GM19239 (cell line): ENCODE data around the gene AKAP13.

Experiments used
- DNase-seq: peaks from one replicate; pipeline ENCODE4 v3.0.0; 2011; ENCODE audit warnings: low spot score; ENCODE audit not compliant: insufficient read length
- FAIRE-seq: peaks from 2 replicates; lab custom pipeline; 2011; peaks lifted over from hg19 to GRCh38; lab: Jason Lieb, UNC

The AKAP13 gene

GRCh38 chr15:85550283-85550682 is 169.9 kb downstream of the AKAP13 start:
- DNase-seq, result no peak
- FAIRE-seq, result no peak

GRCh38 chr15:85551221-85551832 is 170.9 kb downstream of the AKAP13 start:
- no peak for FAIRE-seq

DNA sequence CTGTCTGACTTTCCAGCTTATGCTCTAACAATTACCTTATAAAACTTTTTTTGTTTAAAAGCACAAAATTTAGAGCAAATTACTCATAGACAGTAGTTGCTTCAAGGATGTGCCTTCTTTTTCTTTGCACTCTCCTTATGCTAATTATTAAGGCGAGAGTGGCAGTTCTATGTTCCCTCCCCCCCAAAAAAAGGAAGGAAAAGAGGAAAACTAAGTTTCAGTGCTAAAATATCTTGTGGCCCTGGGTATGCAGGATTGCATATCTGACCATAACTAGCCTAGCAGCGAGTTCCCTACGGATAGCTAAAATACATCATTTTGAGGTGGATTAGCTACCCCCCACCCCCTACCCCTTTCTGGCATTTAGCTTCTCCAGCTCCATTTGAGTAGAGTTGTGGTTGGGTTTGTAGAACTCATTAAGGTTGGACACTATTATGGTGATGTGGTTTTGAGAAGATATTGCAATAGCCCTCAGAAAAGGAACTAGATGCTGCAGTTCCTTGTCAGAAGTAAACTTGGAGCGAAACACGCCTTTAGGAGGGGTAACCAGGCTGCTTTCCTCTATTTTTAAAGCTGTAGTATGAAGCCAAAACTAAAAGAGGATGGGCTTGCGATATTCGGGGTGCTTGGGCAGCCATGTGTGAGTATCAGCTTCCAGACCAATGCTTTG is 174.6 kb downstream of the AKAP13 start:
- peak; percentile 96 for FAIRE-seq
- no peak for DNase-seq

More at GRCh38 chr15:85551221-85551832, 170.9 kb downstream of the AKAP13 start:
- DNase-seq, result no peak

DNA sequence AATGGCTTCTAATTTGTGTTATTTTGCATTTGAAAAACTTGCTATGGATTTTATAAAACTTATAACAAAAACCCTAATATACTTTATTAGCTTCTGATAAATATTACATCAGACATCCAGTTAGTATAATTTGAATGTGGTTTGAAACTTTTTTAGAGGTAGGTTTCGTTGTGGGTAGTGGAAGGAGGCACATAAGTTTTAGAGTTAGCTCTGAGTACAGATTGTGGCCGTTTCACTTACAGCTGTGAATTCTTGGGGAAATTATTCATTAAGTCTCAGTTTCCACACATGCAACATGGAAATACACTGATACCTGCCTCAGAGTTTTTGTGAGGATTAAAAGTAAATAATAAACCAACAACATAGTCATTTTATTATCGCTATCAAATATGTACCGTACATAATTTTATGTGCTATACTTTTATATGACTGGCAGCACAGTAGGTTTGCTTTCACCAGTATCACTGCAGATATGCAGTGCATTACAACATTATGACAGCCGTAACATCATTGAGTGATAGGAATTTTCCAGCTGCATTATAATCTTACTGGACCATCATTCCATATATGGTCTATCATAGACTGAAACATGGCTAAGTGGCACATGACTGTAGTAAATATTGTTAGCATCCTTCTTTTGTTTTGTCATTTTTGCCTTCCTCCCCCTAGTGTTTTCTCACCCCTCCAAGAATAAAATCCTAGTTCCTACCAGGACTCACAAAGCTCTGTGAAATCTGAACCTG is 175.6 kb downstream of the AKAP13 start:
- DNase-seq (no peak), FAIRE-seq (no peak)

DNA sequence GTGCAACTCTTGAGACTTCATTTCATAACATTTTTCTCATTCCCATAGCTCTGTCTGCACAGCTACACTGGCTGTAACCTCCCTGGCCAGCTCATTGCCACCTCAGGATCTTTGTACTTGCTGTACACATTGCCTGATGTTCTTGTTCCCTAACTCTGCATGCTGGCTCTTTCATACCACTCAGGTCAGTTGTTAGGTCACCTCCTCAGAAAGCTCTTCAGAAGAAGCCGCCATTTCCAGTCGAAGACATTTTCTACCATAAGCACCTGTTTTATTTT is 176.2 kb downstream of the AKAP13 start:
- FAIRE-seq (no peak), DNase-seq (no peak)

DNA sequence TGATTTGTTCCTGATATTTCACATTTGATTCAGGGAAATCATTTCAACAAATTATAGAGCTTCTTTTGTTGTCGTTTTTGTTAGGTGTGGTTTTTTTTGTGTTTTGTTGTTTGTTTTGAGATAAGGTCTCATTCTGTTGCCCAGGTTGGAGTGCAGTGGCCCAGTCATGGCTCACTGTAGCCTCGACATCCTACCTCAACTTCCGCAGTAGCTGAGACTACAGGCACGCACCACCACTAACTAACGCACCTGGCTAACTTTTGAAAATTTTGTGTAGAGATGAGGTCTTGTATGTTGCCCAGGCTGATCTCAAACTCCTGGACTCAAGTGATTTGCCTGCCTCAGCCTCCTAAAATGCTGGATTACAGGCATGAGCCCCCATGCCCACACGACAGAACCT is 177.0 kb downstream of the AKAP13 start:
- no peak for DNase-seq
- no peak for FAIRE-seq

GRCh38 chr15:85558848-85559247 is 178.4 kb downstream of the AKAP13 start:
- no peak for DNase-seq
- no peak for FAIRE-seq

- FAIRE-seq, result no peak
- no peak for DNase-seq
These were observed 179.1 kb downstream of the AKAP13 start for GRCh38 chr15:85559530-85559929.

- DNase-seq (no peak), FAIRE-seq (no peak)
These were observed 182.4 kb downstream of the AKAP13 start for GRCh38 chr15:85562824-85563223.

DNA sequence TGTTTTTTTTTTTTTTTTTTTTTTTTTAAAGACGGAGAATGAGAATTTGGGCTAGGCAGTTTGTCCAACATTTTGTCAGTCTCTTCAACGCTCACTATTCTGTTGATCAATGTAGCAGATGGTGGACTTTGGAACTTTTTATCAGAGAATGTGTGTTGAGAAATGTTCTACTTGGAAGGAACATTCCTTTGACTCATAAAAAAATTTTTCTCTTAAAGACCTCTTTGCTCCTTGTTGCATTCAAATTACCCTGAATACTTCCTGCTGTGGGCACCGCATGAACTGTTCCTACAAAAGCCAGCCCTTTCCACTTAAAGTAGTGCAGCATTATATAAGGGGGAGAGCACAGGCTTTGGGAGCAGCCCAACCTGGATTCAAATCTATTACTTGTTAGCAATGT is 182.9 kb downstream of the AKAP13 start:
- FAIRE-seq, result no peak
- DNase-seq, result no peak

DNA sequence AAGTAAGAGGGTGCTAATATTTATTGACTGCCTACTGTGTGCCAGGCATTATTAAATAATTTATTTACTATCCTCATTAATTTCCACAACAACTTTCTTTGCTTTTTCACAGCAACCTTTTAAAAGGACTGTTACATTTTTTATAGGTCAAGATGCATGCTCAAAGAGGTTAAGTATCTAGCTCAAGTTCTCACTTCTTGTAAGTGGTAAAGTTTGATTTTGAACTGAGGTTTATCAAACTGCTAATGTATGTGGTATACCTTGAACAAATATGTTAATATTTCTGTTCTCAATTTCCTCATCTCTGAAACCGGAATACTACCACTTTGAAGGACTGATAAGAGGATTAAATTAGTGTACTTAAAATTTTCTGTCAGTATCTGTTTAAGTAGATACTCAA is 183.3 kb downstream of the AKAP13 start:
- FAIRE-seq (no peak), DNase-seq (no peak)

DNA sequence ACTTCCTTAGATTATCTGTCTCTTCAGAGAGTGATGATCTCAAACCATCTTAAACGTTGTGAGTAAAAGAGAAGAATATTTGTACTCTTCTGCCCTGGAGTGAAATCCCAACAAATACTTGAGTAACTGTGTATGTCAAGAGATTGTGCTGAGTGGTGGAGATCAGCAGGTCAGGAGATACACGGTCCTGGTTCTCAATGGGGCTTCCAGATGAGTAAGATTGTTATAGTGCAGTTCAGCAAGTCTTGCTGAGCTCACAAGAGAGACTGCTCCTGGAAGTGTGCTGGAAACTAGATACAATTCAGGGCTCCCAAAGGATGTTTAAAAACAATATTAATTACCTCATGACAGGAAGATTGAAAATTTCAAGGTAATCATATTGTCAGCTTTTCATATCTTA is 184.3 kb downstream of the AKAP13 start:
- no peak for FAIRE-seq
- DNase-seq, result no peak

DNA sequence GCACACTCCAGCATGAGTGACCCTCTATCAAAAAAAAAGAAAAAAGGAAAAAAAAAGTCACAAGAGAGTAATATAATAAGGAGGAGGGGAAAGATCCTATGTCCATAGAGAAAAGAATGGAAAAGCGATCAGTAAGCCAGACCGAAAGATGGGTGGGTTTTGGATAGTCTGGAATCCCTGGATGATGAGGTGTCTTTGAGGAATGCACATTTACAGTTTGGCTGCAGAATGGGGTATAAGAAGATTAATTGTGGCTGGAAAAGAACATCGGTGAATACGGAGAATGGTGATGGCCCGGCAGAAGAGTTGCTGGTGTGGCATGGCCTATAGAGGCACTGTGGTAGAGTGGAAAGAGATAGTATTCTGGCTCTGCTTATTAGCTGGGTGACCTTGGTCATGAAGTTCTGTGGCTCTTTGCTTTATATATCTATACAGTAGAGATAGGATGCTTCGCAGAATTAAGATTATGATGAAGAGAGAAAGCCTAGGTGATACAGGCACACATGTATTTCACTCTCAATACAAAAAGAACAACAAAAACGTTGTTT is 187.9 kb downstream of the AKAP13 start:
- DNase-seq, result no peak
- FAIRE-seq, result no peak

DNA sequence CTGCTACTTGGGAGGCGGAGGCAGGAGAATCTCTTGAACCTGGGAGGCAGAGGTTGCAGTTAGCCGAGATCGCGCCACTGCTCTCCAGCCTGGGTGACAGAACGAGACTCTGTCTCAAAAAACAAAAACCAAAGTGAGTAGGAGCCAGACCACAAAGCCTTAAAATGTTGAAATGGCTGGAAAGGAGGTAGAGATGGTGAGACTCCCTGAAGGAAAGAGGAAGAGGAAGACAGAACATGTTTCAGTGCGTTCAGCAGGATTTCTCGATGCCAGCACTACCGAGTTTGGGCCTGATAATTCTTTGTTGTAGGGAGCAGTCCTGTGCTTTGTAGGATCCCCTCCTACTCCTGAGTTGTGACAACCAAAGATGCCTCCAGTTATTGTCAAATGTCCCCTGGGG is 189.9 kb downstream of the AKAP13 start:
- DNase-seq (no peak), FAIRE-seq (no peak)

GRCh38 chr15:85571780-85572179 is 191.4 kb downstream of the AKAP13 start:
- FAIRE-seq (no peak), DNase-seq (no peak)

GRCh38 chr15:85576392-85576791 is 196.0 kb downstream of the AKAP13 start:
- DNase-seq, result no peak
- no peak for FAIRE-seq

DNA sequence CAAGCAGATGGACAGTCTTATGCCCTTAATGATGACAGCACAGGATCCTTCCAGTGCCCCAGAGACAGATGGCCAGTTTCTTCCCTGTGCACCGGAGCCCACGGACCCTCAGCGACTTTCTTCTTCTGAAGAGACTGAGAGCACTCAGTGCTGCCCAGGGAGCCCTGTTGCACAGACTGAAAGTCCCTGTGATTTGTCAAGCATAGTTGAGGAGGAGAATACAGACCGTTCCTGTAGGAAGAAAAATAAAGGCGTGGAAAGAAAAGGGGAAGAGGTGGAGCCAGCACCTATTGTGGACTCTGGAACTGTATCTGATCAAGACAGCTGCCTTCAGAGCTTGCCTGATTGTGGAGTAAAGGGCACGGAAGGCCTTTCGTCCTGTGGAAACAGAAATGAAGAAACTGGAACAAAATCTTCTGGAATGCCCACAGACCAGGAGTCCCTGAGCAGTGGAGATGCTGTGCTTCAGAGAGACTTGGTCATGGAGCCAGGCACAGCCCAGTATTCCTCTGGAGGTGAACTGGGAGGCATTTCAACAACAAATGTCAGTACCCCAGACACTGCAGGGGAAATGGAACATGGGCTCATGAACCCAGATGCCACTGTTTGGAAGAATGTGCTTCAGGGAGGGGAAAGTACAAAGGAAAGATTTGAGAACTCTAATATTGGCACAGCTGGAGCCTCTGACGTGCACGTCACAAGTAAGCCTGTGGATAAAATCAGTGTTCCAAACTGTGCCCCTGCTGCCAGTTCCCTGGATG is 198.7 kb downstream of the AKAP13 start:
- DNase-seq, result no peak
- FAIRE-seq, result no peak

- DNase-seq (no peak), FAIRE-seq (peak; percentile 11)
These were observed 199.7 kb downstream of the AKAP13 start for GRCh38 chr15:85579957-85580694.

DNA sequence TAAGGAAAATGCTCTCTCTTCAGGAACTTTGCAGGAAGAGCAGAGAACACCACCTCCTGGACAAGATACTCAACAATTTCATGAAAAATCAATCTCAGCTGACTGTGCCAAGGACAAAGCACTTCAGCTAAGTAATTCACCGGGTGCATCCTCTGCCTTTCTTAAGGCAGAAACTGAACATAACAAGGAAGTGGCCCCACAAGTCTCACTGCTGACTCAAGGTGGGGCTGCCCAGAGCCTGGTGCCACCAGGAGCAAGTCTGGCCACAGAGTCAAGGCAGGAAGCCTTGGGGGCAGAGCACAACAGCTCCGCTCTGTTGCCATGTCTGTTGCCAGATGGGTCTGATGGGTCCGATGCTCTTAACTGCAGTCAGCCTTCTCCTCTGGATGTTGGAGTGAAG is 200.5 kb downstream of the AKAP13 start:
- no peak for DNase-seq
- no peak for FAIRE-seq

GRCh38 chr15:85581495-85581894 is 201.1 kb downstream of the AKAP13 start:
- FAIRE-seq (no peak), DNase-seq (no peak)
